Activated T-cell treated with anti-CD3 and anti-CD28 coated beads, Interleukin-2, amount 50 U/mL, for 72 hours (primary cell): ENCODE results near the gene FIZ1. TPM values are rescaled to one million over a fixed set of nuclear protein-coding genes. Genes with fewer than 3 reads are reported as not detected.

Experiments
- ATAC-seq, 2 donors: fragments of 150-1000 bp; cut with Tn5 transposase; replicated peaks in 1 of 2; 2 replicates each; pipeline ENCODE4 v1.10.0; 2021; ENCODE audit warnings: moderate library complexity in 2 of 2, mild to moderate bottlenecking in 1 of 2
- DNase-seq, 2 donors: peaks; one replicate each; pipeline ENCODE4 v3.0.0; 2021 to 2022; ENCODE audit warnings: mixed read lengths in 1 of 2
- H3K27ac Mint-ChIP-seq: one replicate; pipeline ENCODE4 v1.8.0; 2022; ENCODE audit warnings: mild to moderate bottlenecking, moderate library complexity, mixed read lengths
- H3K27me3 Mint-ChIP-seq: one replicate; pipeline ENCODE4 v1.8.0; 2022; ENCODE audit warnings: low read depth, mixed read lengths
- H3K36me3 Mint-ChIP-seq, 2 donors: one replicate each; pipeline ENCODE4 v1.8.0; 2022; ENCODE audit warnings: mixed read lengths in 2 of 2, mild to moderate bottlenecking in 1 of 2; ENCODE audit not compliant: insufficient read depth in 2 of 2
- H3K4me1 Mint-ChIP-seq: one replicate; pipeline ENCODE4 v1.8.0; 2022; ENCODE audit warnings: low read depth, mixed read lengths
- H3K4me3 Mint-ChIP-seq, 2 donors: one replicate each; pipeline ENCODE4 v1.8.0; 2022; ENCODE audit warnings: mild to moderate bottlenecking in 2 of 2, mixed read lengths in 2 of 2, moderate library complexity in 2 of 2
- H3K9me3 Mint-ChIP-seq, 2 donors: one replicate each; pipeline ENCODE4 v1.8.0; 2022; ENCODE audit warnings: mixed read lengths in 2 of 2
- total RNA-seq, 2 donors: library from RNA; stranded (reverse); gene quantifications; one replicate each; pipeline ENCODE4 v1.2.3, GENCODE V29; 2022

FIZ1 gene
- total RNA-seq, 2 donors from 2014 or later, result 16.2 to 17.3 TPM

GRCh38 chr19:55641426-55642152, 42.3 kb upstream of the FIZ1 start:
- Mint-ChIP-seq H3K9me3 (peaks cover 0 to 2% of the 10 kb centered on the region in 2 donors), H3K27ac (peak overlapping the region; percentile 82), H3K4me1 (peaks cover 74% of the 10 kb centered on the region), H3K36me3 (peaks cover 7 to 20% of the 10 kb centered on the region in 2 donors), H3K27me3 (no peaks in the 10 kb centered on the region), H3K4me3 (peak overlapping the region; percentile 89 to 96)
- no peak for ATAC-seq
- peak in 1 of 2 donors; percentile 25 for DNase-seq

- ATAC-seq, result peak; percentile 44 to 59
- H3K9me3 Mint-ChIP-seq, result peaks cover 0 to 2% of the 10 kb centered on the region in 2 donors
- H3K4me3 Mint-ChIP-seq, result peak within 1 kb of the TSS; percentile 89 to 96
- peaks cover 7 to 18% of the 10 kb centered on the region in 2 donors for H3K36me3 Mint-ChIP-seq
- H3K27ac Mint-ChIP-seq, result peak within 1 kb of the TSS; percentile 82
- H3K4me1 Mint-ChIP-seq, result peaks cover 76% of the 10 kb centered on the region
- no peaks in the 10 kb centered on the region for H3K27me3 Mint-ChIP-seq
- DNase-seq, result peak; percentile 72 to 78
These were observed 41.5 kb upstream of the FIZ1 start, which contains the start of gene ZNF580 for GRCh38 chr19:55640577-55641425. Gene ZNF580 (plus strand): TSS chr19:55641002. CDS start chr19:55642509, 1,507 bp downstream.

GRCh38 chr19:55640043-55640576, 40.8 kb upstream of the FIZ1 start:
- Mint-ChIP-seq H3K4me1 (peaks cover 76% of the 10 kb centered on the region), H3K27me3 (no peaks in the 10 kb centered on the region), H3K27ac (peak overlapping the region; percentile 31), H3K9me3 (peaks cover 0 to 2% of the 10 kb centered on the region in 2 donors), H3K36me3 (peaks cover 12 to 17% of the 10 kb centered on the region in 2 donors), H3K4me3 (peak overlapping the region; percentile 76 to 79)
- peak; percentile 37 to 52 for ATAC-seq
- peak; percentile 77 to 88 for DNase-seq

GRCh38 chr19:55638864-55639359, 39.6 kb upstream of the FIZ1 start:
- Mint-ChIP-seq H3K9me3 (peaks cover 0 to 2% of the 10 kb centered on the region in 2 donors), H3K4me3 (peak overlapping the region; percentile 38 to 68), H3K27me3 (no peaks in the 10 kb centered on the region), H3K4me1 (peaks cover 75% of the 10 kb centered on the region), H3K36me3 (peaks cover 17 to 22% of the 10 kb centered on the region in 2 donors), H3K27ac (peak overlapping the region; percentile 43)
- peak; percentile 67 to 77 for DNase-seq
- no peak for ATAC-seq

GRCh38 chr19:55637534-55637933, 38.2 kb upstream of the FIZ1 start:
- Mint-ChIP-seq H3K4me3 (peak overlapping the region; percentile 37 to 95), H3K27ac (peak overlapping the region; percentile 58), H3K4me1 (peaks cover 72% of the 10 kb centered on the region), H3K27me3 (no peaks in the 10 kb centered on the region), H3K9me3 (peaks cover 0 to 2% of the 10 kb centered on the region in 2 donors), H3K36me3 (peaks cover 14 to 18% of the 10 kb centered on the region in 2 donors)
- DNase-seq, result no peak
- no peak for ATAC-seq

- H3K36me3 Mint-ChIP-seq, result peaks cover 13 to 14% of the 10 kb centered on the region in 2 donors
- H3K9me3 Mint-ChIP-seq, result peaks cover 0 to 2% of the 10 kb centered on the region in 2 donors
- peak overlapping the region; percentile 95 to 99 for H3K4me3 Mint-ChIP-seq
- ATAC-seq, result no peak
- H3K4me1 Mint-ChIP-seq, result peaks cover 76% of the 10 kb centered on the region
- no peak for DNase-seq
- H3K27ac Mint-ChIP-seq, result peak overlapping the region; percentile 100
- H3K27me3 Mint-ChIP-seq, result no peaks in the 10 kb centered on the region
These were observed 37.4 kb upstream of the FIZ1 start for GRCh38 chr19:55636723-55637122.

GRCh38 chr19:55635856-55636440, 36.6 kb upstream of the FIZ1 start:
- Mint-ChIP-seq H3K4me3 (peak overlapping the region; percentile 95 to 99), H3K4me1 (peaks cover 81% of the 10 kb centered on the region), H3K36me3 (peaks cover 12 to 13% of the 10 kb centered on the region in 2 donors), H3K9me3 (peaks cover 0 to 2% of the 10 kb centered on the region in 2 donors), H3K27me3 (no peaks in the 10 kb centered on the region), H3K27ac (peak overlapping the region; percentile 100)
- ATAC-seq (no peak), DNase-seq (no peak)

- ATAC-seq (peak; percentile 10 to 41), DNase-seq (peak in 1 of 2 donors; percentile 21)
- H3K4me3 Mint-ChIP-seq, result peak overlapping the region; percentile 95 to 99
- H3K4me1 Mint-ChIP-seq, result peaks cover 78% of the 10 kb centered on the region
- H3K27ac Mint-ChIP-seq, result peak overlapping the region; percentile 100
- H3K9me3 Mint-ChIP-seq, result peaks cover 0 to 2% of the 10 kb centered on the region in 2 donors
- H3K36me3 Mint-ChIP-seq, result peaks cover 12 to 13% of the 10 kb centered on the region in 2 donors
- no peaks in the 10 kb centered on the region for H3K27me3 Mint-ChIP-seq
These were observed 36.0 kb upstream of the FIZ1 start for GRCh38 chr19:55635334-55635717.

GRCh38 chr19:55633861-55634260, 34.5 kb upstream of the FIZ1 start:
- H3K27ac Mint-ChIP-seq, result no peak overlapping the region
- DNase-seq (no peak), ATAC-seq (no peak)
- peaks cover 10% of the 10 kb centered on the region in 2 donors for H3K36me3 Mint-ChIP-seq
- peak overlapping the region; percentile 95 to 99 for H3K4me3 Mint-ChIP-seq
- no peaks in the 10 kb centered on the region for H3K27me3 Mint-ChIP-seq
- H3K9me3 Mint-ChIP-seq, result no peaks in the 10 kb centered on the region
- H3K4me1 Mint-ChIP-seq, result peaks cover 64% of the 10 kb centered on the region

- Mint-ChIP-seq H3K27ac (no peak overlapping the region), H3K27me3 (peaks cover 6% of the 10 kb centered on the region), H3K9me3 (no peaks in the 10 kb centered on the region), H3K4me3 (peak overlapping the region; percentile 15 to 54), H3K36me3 (peaks cover 7 to 10% of the 10 kb centered on the region in 2 donors), H3K4me1 (peaks cover 52% of the 10 kb centered on the region)
- peak; percentile 91 to 94 for DNase-seq
- ATAC-seq, result peak; percentile 38 to 41
These were observed 33.1 kb upstream of the FIZ1 start for GRCh38 chr19:55632463-55632834.

GRCh38 chr19:55626350-55626749, 27.0 kb upstream of the FIZ1 start:
- Mint-ChIP-seq H3K36me3 (no peaks in the 10 kb centered on the region), H3K27me3 (peaks cover 6% of the 10 kb centered on the region), H3K9me3 (no peaks in the 10 kb centered on the region), H3K4me3 (peak overlapping the region; percentile 69 to 83), H3K27ac (peak overlapping the region; percentile 86), H3K4me1 (peaks cover 35% of the 10 kb centered on the region)
- peak; percentile 67 for DNase-seq
- ATAC-seq, result peak; percentile 67 to 70

GRCh38 chr19:55625004-55625326, 25.6 kb upstream of the FIZ1 start:
- Mint-ChIP-seq H3K9me3 (no peaks in the 10 kb centered on the region), H3K4me1 (peaks cover 46% of the 10 kb centered on the region), H3K27me3 (peaks cover 6% of the 10 kb centered on the region), H3K27ac (peak overlapping the region; percentile 97), H3K36me3 (peaks cover 0 to 3% of the 10 kb centered on the region in 2 donors), H3K4me3 (peak overlapping the region; percentile 85 to 88)
- ATAC-seq (no peak), DNase-seq (no peak)
